Measurements from ENCODE around the gene TEX9. TPM values are rescaled to one million over a fixed set of nuclear protein-coding genes. Genes with fewer than 3 reads are reported as not detected.
"Not testable (repeated sequence)": the region's sequence is repeated elsewhere in the genome, so short reads cannot be mapped to it uniquely, and the experiment has no call there.

TEX9 gene
- polyA plus RNA-seq, 5 donors: 13.9 to 22.2 (median 20.4) TPM

- no peak for DNase-seq
These were observed 6.6 kb upstream of the TEX9 start for GRCh38 chr15:56358604-56359003.

- no peak for DNase-seq
These were observed 3.2 kb upstream of the TEX9 start for GRCh38 chr15:56361987-56362386.

DNA sequence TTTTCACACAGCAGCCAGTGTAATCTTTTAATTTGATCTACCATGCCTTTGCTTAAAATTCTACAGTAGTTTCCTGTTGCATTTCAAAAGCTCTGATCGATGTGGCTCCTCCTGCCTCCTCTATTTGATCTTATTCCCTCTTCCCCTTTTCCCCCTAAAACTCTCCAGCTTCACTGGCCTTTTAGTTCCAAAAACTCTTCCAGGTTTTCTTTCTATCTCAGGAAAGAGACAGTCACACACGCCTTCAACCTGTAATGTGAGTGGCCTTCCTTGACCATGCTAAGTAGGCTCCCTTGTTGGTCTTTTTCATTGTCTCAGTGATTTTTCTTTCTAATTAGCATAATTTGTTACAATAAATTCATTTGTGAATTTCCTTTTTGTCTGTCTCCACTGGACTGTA lies 985 bp downstream of the TEX9 start:
- DNase-seq: no peak

- DNase-seq: no peak
These were observed 1.9 kb downstream of the TEX9 start for GRCh38 chr15:56367156-56367555.

DNA sequence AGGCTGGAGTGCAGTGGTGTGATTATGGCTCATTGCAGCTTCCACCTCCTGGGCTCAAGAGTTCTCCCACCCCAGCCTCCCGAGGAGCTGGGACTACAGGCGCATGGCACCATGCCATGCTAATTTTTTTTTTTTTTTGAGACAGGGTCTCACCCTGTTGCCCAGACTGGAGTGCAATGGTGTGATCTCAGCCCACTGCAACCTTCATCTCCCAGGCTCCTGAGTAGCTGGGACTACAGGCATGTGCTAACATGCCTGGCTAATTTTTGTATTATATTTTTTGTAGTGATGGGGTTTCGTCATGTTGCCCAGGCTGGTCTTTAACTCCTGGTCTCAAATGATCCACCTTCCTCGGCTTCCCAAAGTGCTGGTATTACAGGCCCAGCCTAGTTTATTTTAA lies 4.0 kb downstream of the TEX9 start:
- DNase-seq: no peak

DNA sequence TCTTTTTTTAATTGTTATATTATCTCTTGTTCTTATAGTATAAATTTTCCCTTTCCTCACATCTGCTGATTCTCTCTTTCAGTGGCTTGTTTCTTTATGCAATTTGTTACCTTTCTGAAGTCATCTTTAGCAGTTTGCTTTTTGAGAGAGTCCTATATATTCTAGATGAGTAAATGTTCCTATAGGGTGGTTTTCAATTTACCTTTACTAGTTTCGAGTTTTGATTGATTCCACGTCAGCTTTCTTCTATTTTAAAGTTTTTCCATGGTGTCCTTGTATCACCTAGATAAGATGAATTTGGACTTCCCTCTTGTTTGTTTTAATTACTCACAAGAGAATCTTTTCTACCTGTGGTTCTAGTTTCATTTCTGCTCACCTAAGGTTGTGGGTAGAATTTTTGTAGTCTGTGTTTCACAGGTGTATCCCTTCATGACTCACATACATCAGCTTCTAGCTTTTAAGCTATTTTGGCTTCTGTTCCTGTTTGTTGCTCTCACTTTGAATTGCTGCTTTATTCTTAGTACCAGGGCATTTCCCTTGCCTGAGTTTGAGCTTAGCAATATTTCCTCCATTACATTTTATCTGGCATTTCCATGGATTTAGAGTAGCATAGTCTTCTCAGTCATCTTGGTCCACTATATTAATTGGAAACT lies 6.4 kb downstream of the TEX9 start:
- no peak for DNase-seq

DNA sequence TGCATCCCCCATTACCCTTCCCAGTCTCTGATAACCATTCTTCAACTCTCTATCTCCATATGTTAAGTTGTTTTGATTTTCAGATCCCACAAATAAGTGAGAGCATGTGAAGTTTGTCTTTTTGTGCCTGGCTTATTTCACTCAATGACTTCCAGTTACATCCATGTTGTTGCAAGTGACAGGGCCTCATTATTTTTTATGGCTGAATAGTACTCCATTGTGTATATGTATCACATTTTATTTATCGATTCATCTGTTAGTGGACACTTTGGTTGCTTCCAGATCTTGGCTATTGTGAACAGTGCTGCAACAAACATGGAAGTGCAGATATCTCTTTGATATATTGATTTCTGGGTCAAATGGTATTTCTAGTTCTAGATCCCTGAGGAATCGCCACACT lies 9.5 kb downstream of the TEX9 start:
- DNase-seq: not testable (repeated sequence)

- not testable (repeated sequence) for DNase-seq
These were observed 12.6 kb downstream of the TEX9 start for GRCh38 chr15:56377822-56378221.

DNA sequence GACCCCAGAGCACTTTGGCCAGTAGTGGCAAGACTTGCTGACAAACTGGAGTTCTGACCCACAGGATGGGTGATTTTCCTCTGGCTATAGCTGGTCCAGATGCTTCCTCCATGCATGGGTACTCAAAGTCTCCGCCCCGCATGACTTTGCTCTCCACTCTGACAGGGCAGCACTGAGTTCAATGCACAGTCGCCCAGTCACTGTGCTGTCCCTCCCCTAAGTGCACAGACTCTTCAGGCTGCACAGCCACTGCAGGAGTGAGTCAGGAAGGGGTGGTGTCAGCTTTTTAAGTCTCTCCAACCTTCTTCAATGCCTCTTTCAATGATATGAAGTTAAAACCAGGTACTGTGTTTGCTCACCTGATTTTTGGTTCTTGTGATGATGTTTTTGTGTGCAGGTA lies 17.8 kb downstream of the TEX9 start:
- DNase-seq: no peak

DNA sequence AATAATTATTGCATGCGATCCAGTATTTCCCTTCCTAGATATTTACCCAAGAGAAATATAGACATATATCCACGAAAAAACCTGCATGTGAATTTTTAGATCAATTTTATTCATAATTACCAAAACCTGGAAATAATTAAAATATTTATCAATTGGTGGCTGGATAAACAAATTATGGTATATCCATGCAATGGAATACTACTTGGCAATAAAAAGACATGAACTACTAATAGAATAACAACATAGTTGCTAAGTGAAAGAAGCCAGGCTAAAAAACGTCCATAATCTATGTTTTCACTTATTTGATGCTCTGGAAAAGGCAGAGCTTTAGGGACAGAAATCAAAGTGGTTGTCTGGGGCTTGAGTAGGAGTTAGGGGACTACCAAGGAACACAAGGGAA lies 20.7 kb downstream of the TEX9 start:
- no peak for DNase-seq

DNA sequence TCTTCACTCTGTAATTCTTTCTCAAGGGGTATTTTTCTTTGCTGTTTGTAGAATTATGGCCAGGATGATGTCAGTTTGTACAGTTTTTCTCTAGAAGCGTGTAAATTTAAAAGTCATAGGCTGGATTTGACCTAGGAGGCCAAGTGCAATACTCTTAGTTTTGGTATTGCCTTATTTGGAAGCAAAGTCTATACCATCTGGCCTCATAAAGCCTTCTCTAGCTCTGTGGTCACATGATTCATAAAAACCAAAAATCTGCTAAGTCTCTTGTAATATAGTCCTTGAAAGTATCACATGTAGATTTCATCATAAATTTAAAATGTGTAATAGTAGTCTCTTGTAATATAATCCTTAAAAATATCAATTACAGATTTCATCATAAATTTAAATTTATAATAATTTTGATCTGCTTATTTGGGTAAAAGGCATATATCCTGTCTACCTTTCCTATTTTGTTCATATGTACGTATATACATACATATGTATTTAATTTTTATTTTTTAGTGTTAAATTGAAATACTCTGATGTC lies 25.6 kb downstream of the TEX9 start:
- no peak for DNase-seq

GRCh38 chr15:56393277-56393676 lies 28.1 kb downstream of the TEX9 start:
- DNase-seq: no peak

GRCh38 chr15:56394909-56395308 lies 29.7 kb downstream of the TEX9 start:
- DNase-seq: no peak

- not testable (repeated sequence) for DNase-seq
These were observed 32.1 kb downstream of the TEX9 start for GRCh38 chr15:56397325-56397724.

DNA sequence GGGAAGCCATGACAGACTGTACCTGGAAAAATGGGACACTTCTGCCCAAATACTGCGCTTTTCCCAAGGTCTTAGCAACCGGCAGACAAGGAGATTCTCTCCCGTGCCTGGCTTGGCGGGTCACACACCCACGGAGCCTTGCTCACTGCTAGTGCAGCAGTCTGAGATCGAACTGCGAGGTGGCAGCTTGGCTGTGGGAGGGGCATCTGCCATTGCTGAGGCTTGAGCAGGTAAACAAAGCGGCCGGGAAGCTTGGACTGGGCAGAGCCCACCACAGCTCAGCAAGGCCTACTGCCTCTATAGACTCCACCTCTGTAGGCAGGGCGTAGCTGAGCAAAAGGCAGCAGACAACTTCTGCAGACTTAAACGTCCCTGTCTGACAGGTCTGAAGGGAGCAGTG lies 34.0 kb downstream of the TEX9 start:
- not testable (repeated sequence) for DNase-seq

DNA sequence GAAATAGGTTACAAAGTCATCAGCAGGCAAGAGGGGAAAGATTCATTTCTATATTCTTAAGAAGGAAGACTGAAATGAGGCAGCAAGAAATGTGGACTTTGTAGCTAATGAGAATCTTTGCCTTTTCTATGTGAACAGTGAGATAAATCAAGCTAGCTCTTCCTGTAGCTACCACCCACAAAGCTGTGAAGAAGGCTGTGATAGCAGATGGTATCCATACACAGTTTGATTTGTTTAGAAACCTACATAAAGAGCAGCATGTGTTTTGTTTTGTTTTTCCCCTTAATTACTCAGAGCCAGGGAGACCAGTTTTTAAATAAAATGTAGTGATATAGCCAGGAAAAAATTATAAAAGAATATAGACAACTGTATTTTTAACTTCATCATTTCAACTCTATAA lies 45.5 kb downstream of the TEX9 start:
- DNase-seq: peak in 1 of 2 donors; percentile 2

DNA sequence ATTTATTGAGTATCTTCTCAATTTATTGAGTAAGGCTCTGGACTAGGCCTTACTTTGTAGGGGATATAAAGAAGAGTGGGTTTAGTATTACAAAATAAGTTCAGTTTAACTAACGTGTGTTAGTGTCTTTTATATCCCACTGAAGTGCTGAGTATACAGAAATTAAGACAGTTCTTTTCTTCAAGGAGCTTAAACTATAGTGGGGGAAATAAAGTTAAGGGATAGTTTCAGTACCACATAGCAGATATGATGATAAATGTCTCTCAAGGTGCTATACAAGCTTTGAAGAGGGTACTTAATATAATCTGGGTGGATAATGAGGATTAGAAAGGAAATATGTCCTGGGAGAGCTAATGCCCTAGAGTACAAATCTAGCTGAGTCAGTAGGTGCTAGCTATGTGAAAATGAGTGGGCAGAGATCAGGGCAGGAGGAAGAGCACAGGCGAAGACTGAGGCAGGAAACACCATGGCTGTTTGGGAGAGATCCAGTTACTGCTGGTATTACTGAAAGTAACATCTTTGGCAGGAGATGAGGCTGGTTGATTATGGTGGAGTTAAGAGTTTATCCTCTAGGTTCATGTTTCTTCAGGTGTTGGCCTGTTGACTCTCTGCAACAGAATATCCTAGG lies 46.0 kb downstream of the TEX9 start:
- no peak for DNase-seq

DNA sequence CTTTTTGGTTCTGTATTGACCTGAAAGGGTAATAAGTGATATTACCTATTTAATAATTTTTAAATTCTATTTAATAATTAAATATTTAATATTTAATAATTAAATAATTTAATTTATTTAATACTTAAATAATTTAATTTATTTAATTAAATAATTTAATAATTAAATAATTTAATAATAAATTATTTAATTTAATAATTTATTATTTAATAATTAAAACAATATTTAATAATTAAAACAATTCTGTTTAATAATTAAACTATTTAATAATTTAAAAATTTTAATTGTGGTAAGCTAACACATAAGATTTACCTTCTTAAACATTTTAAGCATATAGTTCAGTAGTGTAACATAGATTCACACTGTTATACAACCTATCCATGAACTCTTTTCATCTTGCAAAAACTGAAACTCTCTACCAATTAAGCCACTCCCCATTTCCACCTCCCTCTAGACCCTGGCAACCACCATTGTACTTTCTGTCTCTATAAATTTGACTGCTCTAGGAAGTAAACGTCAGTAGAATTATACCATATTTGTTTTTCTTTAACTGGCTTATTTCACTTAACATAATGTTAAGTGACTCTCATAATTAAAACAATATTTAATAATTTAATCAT lies 48.0 kb downstream of the TEX9 start:
- DNase-seq: not testable (repeated sequence)

GRCh38 chr15:56425276-56425675 lies 60.0 kb downstream of the TEX9 start:
- no peak for DNase-seq

DNA sequence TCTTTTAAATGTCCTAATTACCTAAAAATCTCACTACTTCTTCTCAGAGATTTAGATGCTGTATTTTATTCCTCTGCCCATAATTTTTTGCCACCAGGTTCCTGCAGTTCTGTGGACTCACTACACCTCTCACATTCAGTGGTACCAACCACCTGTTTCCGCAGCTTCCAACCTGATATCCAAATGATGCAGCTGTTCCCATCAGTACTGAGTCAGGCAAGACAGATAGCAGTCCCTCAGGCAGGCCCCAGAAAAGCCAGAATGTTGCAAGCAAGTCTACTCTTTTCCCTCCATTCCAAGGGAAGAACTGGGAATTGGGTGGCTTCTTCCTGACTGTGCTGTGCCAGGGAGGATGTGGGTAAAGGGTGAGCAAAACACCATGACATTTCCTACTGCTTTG lies 60.8 kb downstream of the TEX9 start:
- no peak for DNase-seq

- DNase-seq: peak; percentile 4 to 20
These were observed 63.7 kb downstream of the TEX9 start for GRCh38 chr15:56428821-56429458.

DNA sequence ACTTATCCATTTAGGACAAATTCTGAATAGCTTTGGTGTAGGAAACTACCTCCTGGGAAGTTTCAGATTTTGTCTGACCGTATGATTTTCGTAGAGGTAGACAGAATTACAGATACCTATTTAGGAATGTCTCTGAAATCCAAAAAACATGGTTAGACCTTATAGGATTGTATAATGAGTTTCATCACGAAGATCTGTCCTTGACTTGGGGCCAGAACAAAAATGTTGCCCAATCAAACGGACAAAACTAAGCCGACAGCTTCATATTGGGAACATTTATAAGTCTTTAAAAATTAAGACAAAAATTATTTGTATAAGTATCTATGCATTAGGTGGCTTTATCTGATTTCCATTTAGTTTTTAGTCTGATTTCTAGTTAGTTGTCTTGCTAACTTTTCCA lies 67.1 kb downstream of the TEX9 start:
- no peak for DNase-seq

Data from right lung (tissue), 5 donors.